Measurements from ENCODE around the gene SLC35G1.

Gene SLC35G1

GRCh38 chr10:93879273-93879672, 14.5 kb upstream of the SLC35G1 start:
- DNase-seq, result no peak

- no peak for DNase-seq
These were observed 969 bp downstream of the SLC35G1 start for GRCh38 chr10:93894516-93895378.

GRCh38 chr10:93897070-93897780, 3.4 kb downstream of the SLC35G1 start:
- no peak for DNase-seq

- DNase-seq, result no peak
These were observed 5.3 kb downstream of the SLC35G1 start for GRCh38 chr10:93899109-93899508.

GRCh38 chr10:93903051-93903450, 9.3 kb downstream of the SLC35G1 start:
- DNase-seq, result no peak

GRCh38 chr10:93904901-93905300, 11.1 kb downstream of the SLC35G1 start:
- no peak for DNase-seq

- no peak for DNase-seq
These were observed 13.3 kb downstream of the SLC35G1 start for GRCh38 chr10:93907059-93907458.

GRCh38 chr10:93911866-93912265, 18.1 kb downstream of the SLC35G1 start:
- DNase-seq, result no peak

GRCh38 chr10:93912444-93912843, 18.7 kb downstream of the SLC35G1 start:
- no peak for DNase-seq

- DNase-seq, result no peak
These were observed 19.9 kb downstream of the SLC35G1 start for GRCh38 chr10:93913706-93914105.

GRCh38 chr10:93915598-93915997, 21.8 kb downstream of the SLC35G1 start:
- no peak for DNase-seq

GRCh38 chr10:93916257-93917063, 22.7 kb downstream of the SLC35G1 start:
- DNase-seq, result no peak

GRCh38 chr10:93917064-93917391, 23.2 kb downstream of the SLC35G1 start:
- DNase-seq, result no peak

GRCh38 chr10:93917821-93918220, 24.0 kb downstream of the SLC35G1 start:
- DNase-seq, result no peak

GRCh38 chr10:93921338-93921737, 27.6 kb downstream of the SLC35G1 start:
- DNase-seq, result no peak

GRCh38 chr10:93926613-93927012, 32.8 kb downstream of the SLC35G1 start:
- no peak for DNase-seq

- DNase-seq, result no peak
These were observed 44.4 kb downstream of the SLC35G1 start for GRCh38 chr10:93938140-93938539.

GRCh38 chr10:93940881-93941280, 47.1 kb downstream of the SLC35G1 start:
- DNase-seq, result no peak

- no peak for DNase-seq
These were observed 47.8 kb downstream of the SLC35G1 start for GRCh38 chr10:93941606-93942005.

- DNase-seq, result no peak
These were observed 52.0 kb downstream of the SLC35G1 start for GRCh38 chr10:93945819-93946218.

- DNase-seq, result no peak
These were observed 53.3 kb downstream of the SLC35G1 start for GRCh38 chr10:93947055-93947454.

- no peak for DNase-seq
These were observed 53.7 kb downstream of the SLC35G1 start for GRCh38 chr10:93947524-93947923.

- no peak for DNase-seq
These were observed 58.1 kb downstream of the SLC35G1 start for GRCh38 chr10:93951905-93952304.

Data from KG1 (cell line).